22Rv1 (cell line): ENCODE results near the gene GMFB.

Source experiments
- ZFX ChIP-seq: fragments of 450-650 bp; IDR thresholded peaks from 2 replicates; pipeline ENCODE4 v1.6.1; 2017; ENCODE audit warnings: antibody characterized with exemption, borderline replicate concordance
- TF ChIP-seq, protein P1 (sequence below): fragments of 450-650 bp; IDR thresholded peaks from 2 replicates; pipeline ENCODE4 v1.5.1; 2017; ENCODE audit warnings: mild to moderate bottlenecking

DNA sequence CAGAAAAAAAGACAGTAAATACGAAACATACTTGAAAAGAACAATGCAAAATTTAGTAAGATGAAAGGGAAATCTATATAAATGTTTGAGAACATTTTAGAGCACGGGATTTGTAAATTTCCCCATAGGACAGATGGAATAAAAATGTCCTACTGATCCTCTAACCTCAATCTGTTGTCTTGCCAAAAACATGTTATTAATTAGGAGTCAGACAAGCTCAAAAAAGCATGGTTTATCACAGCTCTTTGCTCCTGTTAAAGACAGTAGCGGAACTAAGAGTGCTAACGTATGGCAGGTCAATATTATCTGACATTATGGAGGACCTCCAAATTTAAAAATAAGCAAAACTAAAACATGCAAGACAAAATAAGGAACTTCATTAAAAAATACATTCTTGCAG, 12.9 kb downstream of the GMFB start:
- TF ChIP-seq, protein P1, sequence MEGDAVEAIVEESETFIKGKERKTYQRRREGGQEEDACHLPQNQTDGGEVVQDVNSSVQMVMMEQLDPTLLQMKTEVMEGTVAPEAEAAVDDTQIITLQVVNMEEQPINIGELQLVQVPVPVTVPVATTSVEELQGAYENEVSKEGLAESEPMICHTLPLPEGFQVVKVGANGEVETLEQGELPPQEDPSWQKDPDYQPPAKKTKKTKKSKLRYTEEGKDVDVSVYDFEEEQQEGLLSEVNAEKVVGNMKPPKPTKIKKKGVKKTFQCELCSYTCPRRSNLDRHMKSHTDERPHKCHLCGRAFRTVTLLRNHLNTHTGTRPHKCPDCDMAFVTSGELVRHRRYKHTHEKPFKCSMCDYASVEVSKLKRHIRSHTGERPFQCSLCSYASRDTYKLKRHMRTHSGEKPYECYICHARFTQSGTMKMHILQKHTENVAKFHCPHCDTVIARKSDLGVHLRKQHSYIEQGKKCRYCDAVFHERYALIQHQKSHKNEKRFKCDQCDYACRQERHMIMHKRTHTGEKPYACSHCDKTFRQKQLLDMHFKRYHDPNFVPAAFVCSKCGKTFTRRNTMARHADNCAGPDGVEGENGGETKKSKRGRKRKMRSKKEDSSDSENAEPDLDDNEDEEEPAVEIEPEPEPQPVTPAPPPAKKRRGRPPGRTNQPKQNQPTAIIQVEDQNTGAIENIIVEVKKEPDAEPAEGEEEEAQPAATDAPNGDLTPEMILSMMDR: no peak
- no peak for TF ChIP-seq ZFX
